SH-SY5Y (cell line): ENCODE data around the gene VAV2.

ENCODE experiments used
- GATA2 ChIP-seq: IDR thresholded peaks from 2 replicates; pipeline ENCODE4 v1.6.1; 2011; ENCODE audit warnings: mild to moderate bottlenecking, low read depth, low read length
- GATA3 ChIP-seq: IDR thresholded peaks from 2 replicates; pipeline ENCODE4 v1.6.1; 2011; ENCODE audit warnings: low read depth, mild to moderate bottlenecking, low read length, moderate library complexity

- TF ChIP-seq GATA2 (no peak), GATA3 (no peak)
Observed at GRCh38 chr9:133738640-133739225, 253.4 kb downstream of the VAV2 start.
